H1 (cell line): Measurements from ENCODE around the gene KLHL17. TPM values are rescaled to one million over a fixed set of nuclear protein-coding genes. Genes with fewer than 3 reads are reported as not detected.
A peak's percentile ranks its signal among the peaks of the same experiment; 100 is the strongest.

Experiments
- CTCF ChIA-PET: fragments of 300-600 bp; sonication (Branson Sonifier 250); formaldehyde crosslinking; loops from one replicate; lab custom pipeline; 2021; ENCODE audit not compliant: partially characterized antibody; lab: Charles Lee
- POLR2A ChIA-PET: fragments of 300-600 bp; sonication (Branson Sonifier 250); formaldehyde crosslinking; loops from one replicate; lab custom pipeline; 2021; ENCODE audit warnings: inconsistent platforms; ENCODE audit not compliant: partially characterized antibody; lab: Charles Lee
- DNase-seq, 2 experiments: peaks; one replicate each; pipeline versions ENCODE4 v3.0.0 to v3.0.0-alpha.2; 2010 to 2022; ENCODE audit warnings: low spot score in 2 of 2, low read depth in 1 of 2, mixed read lengths in 1 of 2
- FAIRE-seq: peaks from 2 replicates; lab custom pipeline; 2011; peaks lifted over from hg19 to GRCh38; lab: Jason Lieb, UNC
- H2AFZ ChIP-seq: 2 replicates; pipeline ENCODE4 v1.8.1; 2012; ENCODE audit warnings: low read length, inconsistent platforms
- H2AK5ac ChIP-seq: 2 replicates; pipeline ENCODE4 v1.6.1; 2013; ENCODE audit warnings: low read depth, low read length
- H2BK120ac ChIP-seq: replicated peaks from 2 replicates; pipeline ENCODE3; 2013; ENCODE audit warnings: low read depth, low read length, inconsistent platforms
- H2BK12ac ChIP-seq: 2 replicates; pipeline ENCODE4 v1.6.1; 2013; ENCODE audit warnings: low read depth, low read length
- H2BK15ac ChIP-seq: 2 replicates; pipeline ENCODE4 v1.6.1; 2013; ENCODE audit warnings: low read length
- H2BK20ac ChIP-seq: 2 replicates; pipeline ENCODE4 v1.6.1; 2013; ENCODE audit warnings: low read length
- H2BK5ac ChIP-seq: 2 replicates; pipeline ENCODE4 v1.6.1; 2013; ENCODE audit warnings: low read depth, low read length
- H3K14ac ChIP-seq: 2 replicates; pipeline ENCODE4 v1.6.1; 2013; ENCODE audit warnings: inconsistent platforms; ENCODE audit not compliant: insufficient read length
- H3K18ac ChIP-seq: 2 replicates; pipeline ENCODE4 v1.6.1; 2013; ENCODE audit warnings: low read length; ENCODE audit errors: extremely low read depth
- H3K23ac ChIP-seq: 2 replicates; pipeline ENCODE4 v1.6.1; 2013; ENCODE audit warnings: inconsistent platforms; ENCODE audit not compliant: insufficient read length
- H3K23me2 ChIP-seq: 2 replicates; pipeline ENCODE4 v1.6.1; 2013; ENCODE audit warnings: low read depth, low read length
- H3K27ac ChIP-seq: 2 replicates; pipeline ENCODE4 v1.6.1; 2011; ENCODE audit warnings: low read depth, low read length, inconsistent platforms
- H3K27me3 ChIP-seq, 4 experiments: replicated peaks in 1 of 4; 1 replicate in 1 of 4; 2 replicates in 3 of 4; pipeline versions ENCODE4 v1.6.1 to v1.8.1; 2011 to 2013; ENCODE audit warnings: low read length in 3 of 4, mild to moderate bottlenecking in 3 of 4, inconsistent platforms in 2 of 4, mixed read lengths in 2 of 4, moderate library complexity in 1 of 4; ENCODE audit not compliant: control insufficient read depth in 3 of 4, insufficient read depth in 3 of 4; ENCODE audit errors: extremely low read depth in 1 of 4
- H3K36me3 ChIP-seq, 4 experiments: 2 replicates each; pipeline versions ENCODE4 v1.6.1 to v1.8.1; 2011 to 2013; ENCODE audit warnings: mild to moderate bottlenecking in 4 of 4, low read length in 3 of 4, moderate library complexity in 2 of 4, control low read depth in 1 of 4, inconsistent platforms in 1 of 4; ENCODE audit not compliant: insufficient read depth in 4 of 4, control insufficient read depth in 2 of 4
- H3K4ac ChIP-seq: replicated peaks from 2 replicates; pipeline ENCODE3; 2013; ENCODE audit warnings: low read length, low read depth, mixed read lengths, inconsistent platforms; ENCODE audit not compliant: insufficient read length
- H3K4me1 ChIP-seq, 4 experiments: replicated peaks in 1 of 4; 1 replicate in 1 of 4; 2 replicates in 3 of 4; pipeline versions ENCODE4 v1.6.1 to v1.8.1; 2011 to 2013; ENCODE audit warnings: low read length in 3 of 4, inconsistent platforms in 2 of 4, mixed read lengths in 1 of 4; ENCODE audit not compliant: insufficient read depth in 4 of 4, control insufficient read depth in 3 of 4
- H3K4me2 ChIP-seq, 2 experiments: 2 replicates each; pipeline versions ENCODE4 v1.6.1 to v1.8.1; 2011 to 2013; ENCODE audit warnings: low read depth in 2 of 2, low read length in 2 of 2, control low read depth in 1 of 2, inconsistent platforms in 1 of 2, mild to moderate bottlenecking in 1 of 2; ENCODE audit not compliant: insufficient read depth in 1 of 2
- H3K4me3 ChIP-seq, 4 experiments: fragments of 200-600, 300-600 bp in 1 of 4; sonication (generic), shearing (Covaris generic), sonication (Bioruptor Twin) in 1 of 4; 2 replicates each; pipeline versions ENCODE4 v1.5.1 to v1.8.1; 2011 to 2016; ENCODE audit warnings: low read length in 4 of 4, low read depth in 3 of 4, control low read depth in 2 of 4, inconsistent platforms in 2 of 4, mild to moderate bottlenecking in 2 of 4, mixed read lengths in 1 of 4, moderate library complexity in 1 of 4; ENCODE audit not compliant: insufficient read depth in 2 of 4; ENCODE audit errors: extremely low read depth in 1 of 4
- H3K56ac ChIP-seq: replicated peaks from 2 replicates; pipeline ENCODE3; 2013; ENCODE audit warnings: low read depth, mild to moderate bottlenecking, mixed read lengths, low read length, inconsistent platforms; ENCODE audit not compliant: insufficient read length
- H3K79me1 ChIP-seq: 2 replicates; pipeline ENCODE4 v1.6.1; 2013; ENCODE audit warnings: low read depth, low read length, control low read depth
- H3K79me2 ChIP-seq, 2 experiments: 2 replicates each; pipeline versions ENCODE4 v1.6.1 to v1.8.1; 2012 to 2013; ENCODE audit warnings: low read length in 2 of 2, mild to moderate bottlenecking in 2 of 2, inconsistent platforms in 1 of 2; ENCODE audit not compliant: insufficient read depth in 2 of 2, control insufficient read depth in 1 of 2
- H3K9ac ChIP-seq, 4 experiments: replicated peaks in 1 of 4; 1 replicate in 1 of 4; 2 replicates in 3 of 4; pipeline versions ENCODE4 v1.6.1 to v1.8.1; 2011 to 2013; ENCODE audit warnings: low read depth in 3 of 4, low read length in 3 of 4, control low read depth in 2 of 4, mild to moderate bottlenecking in 2 of 4, moderate library complexity in 2 of 4, inconsistent platforms in 1 of 4; ENCODE audit errors: extremely low read depth in 1 of 4
- H3K9me3 ChIP-seq, 2 experiments: 2 replicates each; pipeline versions ENCODE4 v1.6.1 to v1.8.1; 2012 to 2013; ENCODE audit warnings: mild to moderate bottlenecking in 2 of 2, moderate library complexity in 2 of 2, control low read depth in 1 of 2, inconsistent platforms in 1 of 2, low read depth in 1 of 2, low read length in 1 of 2, mixed read lengths in 1 of 2; ENCODE audit not compliant: insufficient read depth in 2 of 2
- H4K20me1 ChIP-seq, 2 experiments: replicated peaks in 1 of 2; 2 replicates each; pipeline versions ENCODE3 to v1.8.1; 2011 to 2013; ENCODE audit warnings: inconsistent platforms in 2 of 2, low read length in 2 of 2, mild to moderate bottlenecking in 1 of 2; ENCODE audit not compliant: insufficient read depth in 2 of 2, control insufficient read depth in 1 of 2
- H4K5ac ChIP-seq: 2 replicates; pipeline ENCODE4 v1.6.1; 2013; ENCODE audit warnings: low read length, low read depth, mixed read lengths, inconsistent platforms; ENCODE audit not compliant: insufficient read length
- H4K8ac ChIP-seq: 2 replicates; pipeline ENCODE4 v1.8.0; 2013; ENCODE audit warnings: mild to moderate bottlenecking, moderate library complexity, low read length, inconsistent platforms; ENCODE audit not compliant: insufficient read depth; ENCODE audit errors: extremely low read depth
- H4K91ac ChIP-seq: replicated peaks from 2 replicates; pipeline ENCODE3; 2013; ENCODE audit warnings: low read length, mixed read lengths, inconsistent platforms; ENCODE audit not compliant: insufficient read length
- BRCA1 ChIP-seq: IDR thresholded peaks from 2 replicates; pipeline ENCODE4 v1.6.1; 2012; ENCODE audit warnings: low read depth, low read length, improper control_type of control experiment
- RAD21 ChIP-seq, 2 experiments: IDR thresholded peaks in 1 of 2; conservative IDR thresholded peaks in 1 of 2; 2 replicates each; pipeline ENCODE4 v1.6.1; 2011; ENCODE audit warnings: low read depth in 2 of 2, low read length in 2 of 2, improper control_type of control experiment in 1 of 2, inconsistent platforms in 1 of 2, mild to moderate bottlenecking in 1 of 2, moderate library complexity in 1 of 2
- RBBP5 ChIP-seq: IDR thresholded peaks from 2 replicates; pipeline ENCODE4 v1.7.1; 2012; ENCODE audit warnings: low read depth, mild to moderate bottlenecking, inconsistent platforms, low read length, moderate library complexity, borderline replicate concordance
- RFX5 ChIP-seq: IDR thresholded peaks from 2 replicates; pipeline ENCODE4 v1.6.1; 2011; ENCODE audit warnings: low read depth, low read length, improper control_type of control experiment, borderline replicate concordance
- WGBS, 2 experiments: shearing (Covaris generic) in 1 of 2; methylation state at CpG; one replicate each; pipeline versions ENCODE4 v1.1.6 to v1.1.7; 2013 to 2015; ENCODE audit warnings: low lambda C conversion rate in 2 of 2, mixed read lengths in 2 of 2, inconsistent platforms in 1 of 2, low coverage in 1 of 2, missing lambda C conversion rate in 1 of 2; ENCODE audit not compliant: insufficient replicate concordance in 2 of 2, insufficient coverage in 1 of 2, insufficient read length in 1 of 2; ENCODE audit errors: extremely low coverage in 1 of 2, missing lambda C conversion rate in 1 of 2; 5-methylcytosine and 5-hydroxymethylcytosine counted together
- polyA plus RNA-seq, 7 experiments: library from polyadenylated mRNA; depleted of rRNA in 3 of 7; stranded (reverse) in 5 of 7; unstranded in 2 of 7; fragments of >200 nt in 5 of 7; fragments of 200-250 nt in 2 of 7; gene quantifications; 1 replicate in 5 of 7; 2 replicates in 1 of 7; 4 replicates in 1 of 7; pipeline versions ENCODE4 v1.2.1 to v1.2.3, GENCODE V29; 2011 to 2013; ENCODE audit warnings: missing spikeins in 2 of 7, mixed read lengths in 2 of 7
- total RNA-seq: library from RNA; stranded (reverse); fragmentation: NEBNext Ultra II Directional; extraction: Animal tissue kit (Norgen Biotek cat#: 25700); gene quantifications from 2 replicates; pipeline ENCODE4 v1.2.1, GENCODE V29; 2021

The KLHL17 gene
- total and polyA plus RNA-seq, 2 of the 8 experiments (the other 6 are each of a cell fraction or from before 2014, with no cell fraction given): 32.6 to 36.1 TPM

GRCh38 chr1:997713-997992 lies 37.3 kb downstream of the KLHL17 start:
- no peak overlapping the region for H2AFZ ChIP-seq
- H3K27me3 ChIP-seq: peaks cover 47 to 79% (median 68%) of the 10 kb centered on the region in 4 experiments
- H3K4me1 ChIP-seq: peaks cover 0 to 22% (median 12%) of the 10 kb centered on the region in 4 experiments; a peak in 6 of 7 replicates
- H3K14ac ChIP-seq: no peak overlapping the region
- POLR2A ChIA-PET: interaction anchor here (1.0 to 2.6 kb wide), 6 partner anchors 15 to 58 kb away, joined by 3 to 20 read pairs (median 4); partner anchors contain the start of gene PERM1
- H3K36me3 ChIP-seq: peaks cover 0 to 18% (median 0%) of the 10 kb centered on the region in 4 experiments; a peak in 1 of 8 replicates
- no peak overlapping the region for H2AK5ac ChIP-seq
- no peaks in the 10 kb centered on the region for H3K79me2 ChIP-seq
- DNase-seq: no peak
- peaks cover 0 to 6% of the 10 kb centered on the region in 2 experiments for H4K20me1 ChIP-seq
- H4K5ac ChIP-seq: no peak overlapping the region
- no peaks in the 10 kb centered on the region for H3K79me1 ChIP-seq
- H2BK15ac ChIP-seq: no peak overlapping the region
- peak overlapping the region in 1 of 4 experiments; percentile 77; a peak in 1 of 8 replicates for H3K4me3 ChIP-seq
- H3K4me2 ChIP-seq: peak overlapping the region; percentile 56 to 65
- H3K9ac ChIP-seq: no peak overlapping the region
- no peak overlapping the region for H2BK120ac ChIP-seq
- H3K23ac ChIP-seq: no peak overlapping the region
- H3K18ac ChIP-seq: peak overlapping the region; percentile 93
- H2BK12ac ChIP-seq: no peak overlapping the region
- no peak overlapping the region for H2BK20ac ChIP-seq
- H3K27ac ChIP-seq: no peak overlapping the region
- CTCF ChIA-PET: interaction anchor here (0.6 to 3.6 kb wide), 10 partner anchors 10 to 82 kb away, joined by 3 to 40 read pairs (median 4); partner anchors contain the start of genes AGRN and PERM1
- peaks cover 13% of the 10 kb centered on the region; the same call in 1 of the 2 replicates for H3K23me2 ChIP-seq
- no peak overlapping the region; the same call in 1 of the 2 replicates for H4K8ac ChIP-seq
- H2BK5ac ChIP-seq: no peak overlapping the region
- H3K9me3 ChIP-seq: no peaks in the 10 kb centered on the region; a peak in 1 of 4 replicates
- H4K91ac ChIP-seq: peak overlapping the region; percentile 40
- WGBS, 2 experiments: 74% methylated on average over 3 of the region's 3 CpGs; no CpG with 5 or more reads in 1 of the 2 experiments
- no peak for FAIRE-seq
- H3K56ac ChIP-seq: no peak overlapping the region
- no peak overlapping the region for H3K4ac ChIP-seq
- TF ChIP-seq RBBP5: no peak
- no peak for TF ChIP-seq RFX5
- TF ChIP-seq BRCA1: no peak
- no peak for TF ChIP-seq RAD21 (IDR thresholded peaks at IDR 0.05 in 1 of 2, conservative IDR thresholded peaks at IDR 0.05 in 1 of 2; ENCODE audit: low read depth in 2 of 2, low read length in 2 of 2)
